ENCODE results near the gene ANGPT4. TPM values are rescaled to one million over a fixed set of nuclear protein-coding genes. Genes with fewer than 3 reads are reported as not detected.

The ANGPT4 gene
- total RNA-seq, 2 donors from 2014 or later: 1.4 to 1.6 TPM

DNA sequence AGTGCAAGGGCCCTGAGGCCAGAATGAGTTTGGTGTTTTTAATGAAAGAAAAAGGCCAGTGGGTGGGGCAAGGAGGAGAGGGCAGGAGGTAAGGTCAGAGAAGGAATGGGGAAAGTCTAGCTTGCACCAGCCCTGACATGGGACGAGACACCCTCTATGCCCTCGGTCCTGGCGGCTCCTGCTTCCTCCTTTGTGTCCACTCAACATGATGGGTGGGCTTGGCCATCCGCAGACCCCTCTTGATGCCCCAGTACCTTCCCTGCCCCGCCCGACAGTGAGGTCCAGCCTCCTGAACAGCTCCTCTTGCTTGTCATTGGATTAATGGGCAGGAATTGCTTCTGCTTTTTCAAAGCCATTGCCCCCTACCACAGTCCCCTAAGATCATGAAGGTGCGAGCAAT lies 33.6 kb upstream of the ANGPT4 start:
- no peak overlapping the region for H3K27ac ChIP-seq
- H3K27me3 ChIP-seq (replicated peaks; ENCODE audit: insufficient read depth): no peaks in the 10 kb centered on the region
- H3K9me3 ChIP-seq: no peaks in the 10 kb centered on the region
- no peaks in the 10 kb centered on the region for H3K36me3 ChIP-seq
- ATAC-seq (ENCODE audit: insufficient number of reproducible peaks, low FRiP score, low read depth) (no peak), DNase-seq (ENCODE audit: low spot score) (no peak)
- no peak overlapping the region for H3K4me3 ChIP-seq
- no peak for TF ChIP-seq CTCF (IDR thresholded peaks at IDR 0.05)
- H3K4me1 ChIP-seq (ENCODE audit: control insufficient read depth in 1 of 2, low read depth in 2 of 2): no peaks in the 10 kb centered on the region

DNA sequence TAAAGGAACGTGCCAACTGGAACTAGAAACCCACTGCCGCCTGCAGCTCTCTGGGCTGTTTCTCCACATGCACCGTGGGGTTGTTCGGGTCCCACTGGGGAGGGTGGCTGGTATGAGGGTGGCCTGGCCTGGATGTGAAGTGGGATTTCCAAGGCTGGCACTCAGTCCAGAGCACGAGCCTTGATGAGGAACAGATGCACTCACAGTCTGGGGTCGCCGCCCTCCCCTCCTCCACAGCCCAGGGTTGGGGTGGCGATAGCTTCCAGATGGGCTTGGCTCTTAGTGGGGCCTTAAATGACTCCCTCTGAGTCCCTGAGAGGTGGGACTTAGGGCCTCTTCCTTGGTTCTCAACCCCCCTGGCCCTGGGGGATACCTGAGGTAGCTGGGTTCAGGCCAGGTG lies 30.7 kb upstream of the ANGPT4 start:
- no peak overlapping the region for H3K4me3 ChIP-seq
- ATAC-seq (ENCODE audit: insufficient number of reproducible peaks, low FRiP score, low read depth) (no peak), DNase-seq (ENCODE audit: low spot score) (no peak)
- H3K36me3 ChIP-seq: no peaks in the 10 kb centered on the region
- H3K27me3 ChIP-seq (replicated peaks; ENCODE audit: insufficient read depth): no peaks in the 10 kb centered on the region
- H3K4me1 ChIP-seq (ENCODE audit: control insufficient read depth in 1 of 2, low read depth in 2 of 2): no peaks in the 10 kb centered on the region
- H3K27ac ChIP-seq: no peak overlapping the region
- no peak for TF ChIP-seq CTCF (IDR thresholded peaks at IDR 0.05)
- H3K9me3 ChIP-seq: no peaks in the 10 kb centered on the region

- Histone ChIP-seq H3K9me3 (no peaks in the 10 kb centered on the region), H3K4me1 (ENCODE audit: control insufficient read depth in 1 of 2, low read depth in 2 of 2) (no peaks in the 10 kb centered on the region), H3K27me3 (replicated peaks; ENCODE audit: insufficient read depth) (no peaks in the 10 kb centered on the region), H3K27ac (no peak overlapping the region), H3K4me3 (no peak overlapping the region), H3K36me3 (no peaks in the 10 kb centered on the region)
- ATAC-seq (ENCODE audit: insufficient number of reproducible peaks, low FRiP score, low read depth): no peak
- no peak for TF ChIP-seq CTCF (IDR thresholded peaks at IDR 0.05)
- no peak for DNase-seq (ENCODE audit: low spot score)
Measured at GRCh38 chr20:945841-946240, 29.7 kb upstream of the ANGPT4 start.

DNA sequence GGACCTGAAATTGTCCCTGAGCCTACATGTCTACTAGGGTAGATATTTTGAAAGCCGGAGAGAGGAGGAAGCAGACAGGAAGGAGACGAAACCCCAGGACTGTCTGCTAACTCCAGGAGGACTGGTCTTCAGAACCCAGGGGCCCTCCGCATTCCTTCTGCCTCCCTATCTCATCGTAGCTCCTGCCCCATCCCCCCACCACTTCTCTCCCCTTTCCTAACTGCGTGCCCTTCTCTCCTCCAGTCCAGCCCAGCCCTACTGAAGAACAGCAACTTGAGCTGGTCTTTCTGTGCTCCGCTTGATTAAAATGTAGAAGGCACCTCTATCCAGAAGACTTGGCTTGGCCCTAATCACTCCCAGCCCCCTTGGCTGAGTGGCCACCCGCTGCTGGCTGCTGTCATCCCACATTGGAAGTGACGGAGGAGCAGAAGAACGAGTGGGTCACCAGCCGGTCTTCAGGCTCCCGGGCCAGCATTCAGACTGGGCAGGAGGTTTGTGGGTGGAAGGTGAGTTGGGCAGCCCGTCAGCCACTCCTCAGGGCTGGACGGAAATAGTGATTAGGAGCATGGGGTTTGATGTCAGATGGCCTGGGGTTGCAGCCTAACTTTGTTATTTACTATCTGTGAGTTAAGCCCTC lies 28.8 kb upstream of the ANGPT4 start:
- Histone ChIP-seq H3K4me1 (ENCODE audit: control insufficient read depth in 1 of 2, low read depth in 2 of 2) (no peaks in the 10 kb centered on the region), H3K27me3 (replicated peaks; ENCODE audit: insufficient read depth) (no peaks in the 10 kb centered on the region), H3K36me3 (no peaks in the 10 kb centered on the region), H3K27ac (no peak overlapping the region), H3K9me3 (no peaks in the 10 kb centered on the region), H3K4me3 (no peak overlapping the region)
- ATAC-seq (ENCODE audit: insufficient number of reproducible peaks, low FRiP score, low read depth): no peak
- DNase-seq (ENCODE audit: low spot score): no peak
- TF ChIP-seq CTCF (IDR thresholded peaks at IDR 0.05): no peak

DNA sequence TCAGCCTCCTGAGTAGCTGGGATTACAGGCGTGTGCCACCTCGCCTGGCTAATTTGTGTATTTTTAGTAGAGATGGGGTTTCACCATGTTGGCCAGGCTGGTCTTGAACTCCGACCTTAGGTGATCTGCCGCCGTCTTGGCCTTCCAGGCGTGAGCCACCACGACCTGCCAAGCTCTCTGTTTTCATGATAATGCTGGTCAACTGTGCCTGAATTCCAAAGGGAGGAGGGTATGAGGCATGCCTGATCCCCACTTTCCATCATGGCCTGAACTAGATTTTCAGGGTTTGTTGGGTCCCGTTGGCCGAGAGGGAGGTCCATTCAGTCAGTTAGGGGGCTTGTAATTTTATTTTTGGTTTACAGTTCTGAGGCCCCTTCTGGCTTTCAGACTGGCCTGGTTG lies 28.0 kb upstream of the ANGPT4 start:
- Histone ChIP-seq H3K9me3 (no peaks in the 10 kb centered on the region), H3K4me3 (no peak overlapping the region), H3K27ac (no peak overlapping the region), H3K4me1 (ENCODE audit: control insufficient read depth in 1 of 2, low read depth in 2 of 2) (no peaks in the 10 kb centered on the region), H3K36me3 (no peaks in the 10 kb centered on the region), H3K27me3 (replicated peaks; ENCODE audit: insufficient read depth) (no peaks in the 10 kb centered on the region)
- DNase-seq (ENCODE audit: low spot score): no peak
- no peak for TF ChIP-seq CTCF (IDR thresholded peaks at IDR 0.05)
- no peak for ATAC-seq (ENCODE audit: insufficient number of reproducible peaks, low FRiP score, low read depth)
